Measurements from ENCODE around the gene MLLT1.

DNA sequence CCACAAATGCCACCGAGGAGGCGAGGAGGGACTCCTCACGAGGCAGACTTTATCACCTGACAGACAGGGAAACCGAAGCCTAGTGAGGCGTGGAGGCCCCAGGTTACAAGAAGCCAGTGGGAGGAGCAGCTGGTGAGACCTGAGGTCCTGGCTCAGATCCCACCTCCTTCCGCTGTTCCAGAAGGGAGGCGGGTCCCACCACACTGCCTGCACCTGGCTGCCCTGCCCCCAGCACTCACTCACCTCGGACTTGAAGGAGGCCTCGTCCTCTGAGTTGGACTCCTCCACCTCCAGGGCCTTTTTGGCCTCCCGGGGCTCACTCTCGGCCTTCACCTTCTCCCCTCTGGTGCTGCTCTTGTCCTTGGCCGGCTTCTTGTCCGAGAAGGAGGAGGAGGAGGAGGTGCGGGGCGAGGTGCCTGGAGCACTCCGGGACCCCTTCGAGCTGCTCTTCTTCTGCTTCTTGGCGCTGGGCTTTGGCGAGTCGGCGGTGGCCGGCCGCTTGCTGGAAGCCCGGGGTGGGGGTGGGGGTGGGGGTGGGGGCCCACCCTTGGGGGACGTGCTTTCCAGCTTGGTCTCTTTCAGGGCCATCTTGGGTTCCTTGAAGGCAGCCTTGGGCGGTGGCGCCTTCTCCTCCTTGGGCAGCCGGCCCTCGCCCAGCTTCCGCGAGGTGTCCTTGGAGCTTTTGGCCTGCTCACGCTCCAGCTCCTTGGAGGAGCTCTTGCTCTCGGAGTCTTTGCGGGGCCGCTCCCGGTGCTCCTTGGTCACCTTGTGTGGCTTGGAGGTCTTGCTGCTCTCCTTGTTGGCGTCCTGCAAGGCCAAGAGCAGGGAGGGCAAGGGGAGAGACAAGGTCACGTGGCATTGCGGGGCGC, 57.7 kb downstream of the MLLT1 start:
- TF ChIP-seq POLR2A (IDR thresholded peaks at IDR 0.05; ENCODE audit: low read depth, low read length) (no peak), PAX5 (IDR thresholded peaks at IDR 0.05; ENCODE audit: insufficient read depth, low read length, severe bottlenecking) (no peak)

All from GM12891 (cell line).